ENCODE measurements around the gene PIGV. TPM values are rescaled to one million over a fixed set of nuclear protein-coding genes. Genes with fewer than 3 reads are reported as not detected.
"Not testable (repeated sequence)": the region's sequence is repeated elsewhere in the genome, so short reads cannot be mapped to it uniquely, and the experiment has no call there.

Gene PIGV
- total RNA-seq, 2 experiments from 2014 or later: 3.8 to 4.7 TPM

DNA sequence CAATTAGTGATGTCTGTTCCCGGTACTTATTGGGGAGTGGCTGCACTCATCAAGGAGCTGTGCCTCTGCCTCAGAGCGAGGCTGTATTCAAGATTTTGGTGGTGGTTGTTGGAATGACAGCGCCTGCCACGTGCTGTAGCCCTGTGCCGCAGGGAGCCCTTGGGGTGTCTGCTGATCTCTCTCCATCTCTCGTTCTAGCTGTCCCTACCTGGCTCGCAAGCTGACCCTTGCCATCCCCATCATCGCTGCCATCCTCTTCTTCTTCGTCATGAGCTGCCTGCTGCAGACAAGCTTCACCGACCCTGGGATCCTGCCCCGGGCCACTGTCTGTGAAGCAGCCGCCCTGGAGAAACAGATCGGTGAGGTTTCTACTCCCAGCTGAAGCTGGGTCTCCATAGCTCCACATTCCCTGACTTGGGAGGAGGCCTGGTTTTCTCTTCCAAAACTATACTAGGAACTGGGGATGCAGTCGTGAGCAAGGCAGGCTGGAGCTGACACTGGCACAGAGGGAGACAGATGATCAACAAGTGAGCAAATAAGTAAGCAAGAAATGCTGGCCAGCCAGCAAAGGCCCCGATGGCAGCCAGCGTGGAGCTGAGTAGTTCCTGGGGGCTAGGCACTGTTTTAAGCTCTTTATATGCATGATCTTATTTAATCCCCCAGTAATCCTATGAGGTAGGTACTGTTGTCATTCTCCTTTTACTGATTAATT lies 44.7 kb downstream of the PIGV start:
- Histone ChIP-seq H3K27me3 (ENCODE audit: control insufficient read depth in 1 of 2, insufficient read depth in 2 of 2, low read length in 2 of 2) (no peaks in the 10 kb centered on the region), H3K4me1 (ENCODE audit: insufficient read depth, low read length) (peaks cover 76% of the 10 kb centered on the region), H3K4me3 (ENCODE audit: low read length) (no peak overlapping the region), H3K36me3 (ENCODE audit: insufficient read depth, low read length) (peaks cover 53% of the 10 kb centered on the region), H3K27ac (ENCODE audit: low read depth in 1 of 2, low read length in 2 of 2) (peak overlapping the region; percentile 96 to 97), H3K9me3 (ENCODE audit: control insufficient read depth in 1 of 2, insufficient read depth in 1 of 2, low read length in 2 of 2) (no peaks in the 10 kb centered on the region)
- ATAC-seq (ENCODE audit: poor library complexity) (no peak), DNase-seq (no peak)
- Mint-ChIP-seq H3K27me3 (no peaks in the 10 kb centered on the region), H3K9me3 (no peaks in the 10 kb centered on the region), H3K36me3 (ENCODE audit: low read depth) (peaks cover 67% of the 10 kb centered on the region), H3K27ac (peak overlapping the region; percentile 100), H3K4me3 (peak overlapping the region; percentile 86), H3K4me1 (ENCODE audit: low read depth) (peaks cover 78% of the 10 kb centered on the region)
- intact Hi-C loops (cut with DNase I, micrococcal nuclease): loop anchor here (2.0 to 5.0 kb wide), 2 partner anchors 22 to 35 kb away; no protein-coding TSS in a partner anchor
- CTCF ChIA-PET: interaction anchor here (0.7 to 3.3 kb wide), 8 partner anchors 12 to 230 kb away, joined by 3 to 36 read pairs (median 6); no protein-coding TSS in a partner anchor
- TF ChIP-seq, protein P1, sequence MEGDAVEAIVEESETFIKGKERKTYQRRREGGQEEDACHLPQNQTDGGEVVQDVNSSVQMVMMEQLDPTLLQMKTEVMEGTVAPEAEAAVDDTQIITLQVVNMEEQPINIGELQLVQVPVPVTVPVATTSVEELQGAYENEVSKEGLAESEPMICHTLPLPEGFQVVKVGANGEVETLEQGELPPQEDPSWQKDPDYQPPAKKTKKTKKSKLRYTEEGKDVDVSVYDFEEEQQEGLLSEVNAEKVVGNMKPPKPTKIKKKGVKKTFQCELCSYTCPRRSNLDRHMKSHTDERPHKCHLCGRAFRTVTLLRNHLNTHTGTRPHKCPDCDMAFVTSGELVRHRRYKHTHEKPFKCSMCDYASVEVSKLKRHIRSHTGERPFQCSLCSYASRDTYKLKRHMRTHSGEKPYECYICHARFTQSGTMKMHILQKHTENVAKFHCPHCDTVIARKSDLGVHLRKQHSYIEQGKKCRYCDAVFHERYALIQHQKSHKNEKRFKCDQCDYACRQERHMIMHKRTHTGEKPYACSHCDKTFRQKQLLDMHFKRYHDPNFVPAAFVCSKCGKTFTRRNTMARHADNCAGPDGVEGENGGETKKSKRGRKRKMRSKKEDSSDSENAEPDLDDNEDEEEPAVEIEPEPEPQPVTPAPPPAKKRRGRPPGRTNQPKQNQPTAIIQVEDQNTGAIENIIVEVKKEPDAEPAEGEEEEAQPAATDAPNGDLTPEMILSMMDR (IDR thresholded peaks at IDR 0.05): no peak
- POLR2A ChIA-PET: interaction anchor here (0.9 to 2.9 kb wide), 8 partner anchors 12 to 140 kb away, joined by 3 to 37 read pairs (median 4); partner anchors contain the start of gene GPN2

DNA sequence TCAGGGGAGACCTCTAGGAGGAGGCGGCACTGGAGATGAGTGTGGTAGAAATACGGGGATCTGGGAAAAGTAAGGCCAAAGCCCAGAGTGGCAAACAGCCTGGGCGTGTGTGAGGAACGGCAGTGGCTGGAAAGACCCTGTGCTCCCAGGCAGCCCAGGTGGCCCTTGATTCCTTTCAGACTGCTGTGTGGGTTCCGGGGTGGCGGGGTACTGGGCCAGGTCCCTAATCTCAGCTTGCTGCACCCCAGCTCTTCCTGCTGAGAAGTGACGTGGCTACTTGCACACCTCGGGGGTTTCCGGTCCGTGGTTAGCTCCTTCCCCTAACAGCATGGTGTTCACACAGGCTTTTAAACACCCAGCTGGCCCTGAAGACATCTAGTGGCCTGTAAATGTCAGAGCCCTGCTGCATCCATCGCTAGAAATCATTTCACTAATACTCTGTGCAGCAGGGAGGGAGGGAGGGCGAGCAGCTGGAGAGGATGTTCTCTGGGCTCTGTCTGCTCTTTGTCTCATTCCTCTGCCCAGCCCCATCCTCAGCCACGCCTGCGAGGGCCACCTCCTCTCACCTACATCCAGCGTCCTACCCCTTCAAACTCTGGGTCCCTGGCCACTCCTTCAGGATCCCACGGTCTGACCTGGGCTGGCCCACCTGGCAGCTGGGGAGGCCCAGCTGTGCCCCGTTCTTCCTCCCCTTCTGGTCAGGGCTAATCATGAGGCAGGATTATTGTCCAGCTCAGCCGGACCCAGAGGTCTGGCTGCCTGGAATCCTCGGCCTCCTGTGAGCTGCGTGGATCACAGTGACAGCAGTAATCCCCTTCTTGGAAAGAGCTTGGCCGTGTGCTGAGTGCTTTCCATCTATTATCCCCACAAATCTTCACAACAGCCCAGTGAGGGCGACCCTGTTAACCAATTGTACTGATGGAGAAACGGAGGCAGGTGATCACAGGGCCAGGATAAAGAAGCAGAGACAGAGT lies 46.0 kb downstream of the PIGV start:
- intact Hi-C loops (cut with DNase I, micrococcal nuclease): loop anchor here (2.0 to 5.0 kb wide), 2 partner anchors 23 to 34 kb away; no protein-coding TSS in a partner anchor

DNA sequence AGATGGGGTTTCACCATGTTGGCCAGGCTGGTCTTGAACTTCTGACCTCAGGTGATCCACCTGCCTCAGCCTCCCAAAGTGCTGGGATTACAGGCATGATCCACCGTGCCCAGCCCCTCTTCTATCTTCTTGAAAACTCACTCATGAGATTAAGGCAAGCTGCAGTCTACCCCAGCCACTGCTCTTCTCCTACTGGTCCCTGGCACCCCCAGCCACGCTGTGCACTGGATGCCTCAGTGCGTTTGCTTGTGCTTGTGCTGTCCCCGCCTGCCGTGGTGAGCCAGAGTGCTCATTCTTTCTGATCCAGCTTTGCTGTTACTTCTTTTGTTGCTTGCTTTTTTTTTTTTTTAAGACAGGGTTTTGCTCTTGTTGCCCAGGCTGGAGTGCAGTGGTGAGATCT lies 49.9 kb downstream of the PIGV start:
- H3K9me3 ChIP-seq (ENCODE audit: control insufficient read depth in 1 of 2, insufficient read depth in 1 of 2, low read length in 2 of 2); H3K4me3 ChIP-seq (ENCODE audit: low read length); H3K27me3 Mint-ChIP-seq; DNase-seq; intact Hi-C loops (cut with DNase I, micrococcal nuclease); POLR2A ChIA-PET; H3K27ac ChIP-seq (ENCODE audit: low read depth in 1 of 2, low read length in 2 of 2); ATAC-seq (ENCODE audit: poor library complexity); H3K4me3 Mint-ChIP-seq; H3K9me3 Mint-ChIP-seq; H3K27me3 ChIP-seq (ENCODE audit: control insufficient read depth in 1 of 2, insufficient read depth in 2 of 2, low read length in 2 of 2): not testable (repeated sequence)
- Mint-ChIP-seq H3K36me3 (ENCODE audit: low read depth) (peaks cover 69% of the 10 kb centered on the region), H3K4me1 (ENCODE audit: low read depth) (peaks cover 44% of the 10 kb centered on the region), H3K27ac (peak overlapping the region; percentile 69)
- Histone ChIP-seq H3K4me1 (ENCODE audit: insufficient read depth, low read length) (peaks cover 52% of the 10 kb centered on the region), H3K36me3 (ENCODE audit: insufficient read depth, low read length) (peaks cover 74% of the 10 kb centered on the region)
- CTCF ChIA-PET: interaction anchor here (1.7 to 2.1 kb wide), 2 partner anchors 17 to 26 kb away, joined by 4 to 8 read pairs; no protein-coding TSS in a partner anchor

More for the DNA sequence above, 46.0 kb downstream of the PIGV start:
- H3K27ac Mint-ChIP-seq: peak overlapping the region; percentile 100
- H3K9me3 ChIP-seq (ENCODE audit: control insufficient read depth in 1 of 2, insufficient read depth in 1 of 2, low read length in 2 of 2): no peaks in the 10 kb centered on the region
- H3K9me3 Mint-ChIP-seq: no peaks in the 10 kb centered on the region
- H3K4me1 Mint-ChIP-seq (ENCODE audit: low read depth): peaks cover 75% of the 10 kb centered on the region
- peaks cover 75% of the 10 kb centered on the region for H3K4me1 ChIP-seq (ENCODE audit: insufficient read depth, low read length)
- ATAC-seq (ENCODE audit: poor library complexity) (peak; percentile 94), DNase-seq (peak; percentile 76 to 99 (median 86))
- no peaks in the 10 kb centered on the region for H3K27me3 Mint-ChIP-seq
- ChIA-PET POLR2A (interaction anchor here (0.6 to 2.9 kb wide), 22 partner anchors 8 to 600 kb away, joined by 3 to 37 read pairs (median 4); partner anchors contain the start of genes ARID1A, CEP85, GPATCH3 and GPN2), CTCF (interaction anchor here (0.7 to 3.3 kb wide), 17 partner anchors 9 to 235 kb away, joined by 3 to 36 read pairs (median 4); no protein-coding TSS in a partner anchor)
- peaks cover 60% of the 10 kb centered on the region for H3K36me3 ChIP-seq (ENCODE audit: insufficient read depth, low read length)
- no peaks in the 10 kb centered on the region for H3K27me3 ChIP-seq (ENCODE audit: control insufficient read depth in 1 of 2, insufficient read depth in 2 of 2, low read length in 2 of 2)
- peaks cover 72% of the 10 kb centered on the region for H3K36me3 Mint-ChIP-seq (ENCODE audit: low read depth)
- H3K4me3 ChIP-seq (ENCODE audit: low read length): peak overlapping the region; percentile 32
- H3K27ac ChIP-seq (ENCODE audit: low read depth in 1 of 2, low read length in 2 of 2): peak overlapping the region; percentile 96 to 97
- TF ChIP-seq, protein P1 (IDR thresholded peaks at IDR 0.05): peak; percentile 33
- H3K4me3 Mint-ChIP-seq: peak overlapping the region; percentile 86
